IPS DF 4.7 (cell line): Measurements from ENCODE around the gene SPTBN1.
"Not testable (repeated sequence)": the region's sequence is repeated elsewhere in the genome, so short reads cannot be mapped to it uniquely, and the experiment has no call there.

Source experiments
- DNase-seq: peaks from one replicate; pipeline ENCODE4 v3.0.0-alpha.2; 2013; ENCODE audit warnings: low spot score; ENCODE audit errors: extremely low read depth

SPTBN1 gene

DNA sequence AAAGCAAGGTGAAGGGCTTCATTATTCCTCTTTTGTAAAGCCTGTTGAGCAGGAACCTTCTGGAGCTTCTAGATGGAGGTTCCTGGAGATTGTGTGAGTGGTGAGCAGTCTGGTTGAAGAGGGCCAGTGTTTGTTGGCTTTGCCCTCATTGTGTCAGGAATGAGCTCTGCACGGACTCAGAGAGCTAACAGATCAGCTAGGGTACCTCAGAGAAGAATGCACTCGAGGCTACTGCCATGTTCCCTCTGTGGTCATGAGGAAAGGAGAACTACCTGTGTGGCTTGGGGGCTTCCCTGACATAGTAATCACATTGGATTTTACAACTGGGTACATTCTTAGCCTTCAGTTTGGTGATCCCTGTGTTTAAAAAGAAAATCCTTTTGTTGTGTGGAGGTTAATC, 46.6 kb downstream of the SPTBN1 start:
- no peak for DNase-seq

DNA sequence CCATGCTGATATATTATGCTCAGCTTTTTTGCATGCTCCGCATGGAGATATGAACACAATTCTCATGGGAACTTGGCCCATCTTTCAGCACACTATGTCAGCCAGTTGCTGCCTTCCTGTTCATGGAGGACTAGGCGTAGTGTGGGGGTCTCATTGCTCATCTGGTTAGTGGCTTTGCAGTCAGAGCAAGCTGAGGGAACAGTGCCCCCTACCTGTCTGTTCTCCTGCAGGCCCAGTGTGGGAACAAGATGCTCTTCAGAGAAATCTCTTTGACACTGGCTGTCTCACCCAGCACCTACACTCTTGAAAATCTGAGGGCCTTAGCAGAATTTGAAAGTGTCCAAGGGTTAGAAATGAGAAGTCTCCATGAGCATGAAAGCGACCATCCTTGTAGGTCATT, 47.1 kb downstream of the SPTBN1 start:
- DNase-seq = peak; percentile 62

DNA sequence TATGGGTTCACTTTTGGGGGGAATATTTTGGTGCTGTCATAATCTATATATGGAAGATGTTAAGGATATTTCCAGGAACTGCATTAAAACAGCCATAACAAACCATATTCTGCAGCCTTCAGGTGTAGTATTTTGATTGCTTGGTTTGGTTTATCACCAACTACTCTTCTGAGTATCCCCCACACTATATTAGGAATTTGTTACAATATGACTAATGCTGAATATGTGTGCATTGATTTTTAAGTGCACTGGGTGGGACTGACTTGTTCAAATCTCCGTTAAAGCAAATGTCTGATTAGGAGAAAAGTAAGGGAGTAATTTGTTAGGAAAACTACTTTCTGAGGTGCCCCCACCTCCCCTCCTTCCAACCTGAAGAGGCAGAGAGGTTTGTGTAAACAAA, 47.7 kb downstream of the SPTBN1 start:
- DNase-seq = no peak

DNA sequence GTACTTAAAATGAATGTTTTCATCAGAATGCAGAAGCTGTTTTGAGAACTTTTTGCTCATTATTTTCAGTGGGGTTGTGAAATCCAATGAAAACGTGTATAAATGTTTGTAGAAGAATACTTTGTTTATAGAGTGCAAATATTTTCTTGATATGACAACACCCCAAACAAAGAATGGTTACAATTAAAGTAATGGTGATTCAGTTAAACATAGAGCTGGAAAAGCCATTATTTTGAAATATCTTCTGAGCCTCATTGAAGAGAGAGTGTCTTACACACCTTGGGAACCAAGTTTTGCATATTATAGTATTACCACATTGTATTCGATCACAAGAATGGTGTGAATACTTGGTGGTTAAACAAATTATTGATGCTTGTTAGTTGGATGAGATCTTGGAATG, 48.7 kb downstream of the SPTBN1 start:
- DNase-seq = no peak

DNA sequence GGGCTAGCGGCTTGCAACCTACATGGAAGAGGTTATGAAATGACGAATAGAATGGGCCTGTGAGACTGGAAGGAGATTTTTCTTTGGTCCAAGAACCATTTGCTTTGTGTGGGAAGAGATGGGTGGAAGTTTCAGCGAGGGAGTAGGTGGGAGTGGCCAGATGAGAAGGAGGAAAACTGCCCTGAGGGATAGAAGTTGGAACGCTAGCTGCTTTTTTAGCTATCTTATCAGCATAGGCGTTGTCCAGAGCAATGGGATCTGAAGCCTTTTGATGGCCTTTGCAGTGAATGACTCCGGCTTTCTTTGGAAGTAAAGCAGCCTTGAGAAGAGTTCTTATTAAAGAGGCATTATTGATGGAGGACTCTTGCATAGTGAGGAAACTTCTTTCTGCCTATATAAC, 52.4 kb downstream of the SPTBN1 start:
- DNase-seq = no peak

DNA sequence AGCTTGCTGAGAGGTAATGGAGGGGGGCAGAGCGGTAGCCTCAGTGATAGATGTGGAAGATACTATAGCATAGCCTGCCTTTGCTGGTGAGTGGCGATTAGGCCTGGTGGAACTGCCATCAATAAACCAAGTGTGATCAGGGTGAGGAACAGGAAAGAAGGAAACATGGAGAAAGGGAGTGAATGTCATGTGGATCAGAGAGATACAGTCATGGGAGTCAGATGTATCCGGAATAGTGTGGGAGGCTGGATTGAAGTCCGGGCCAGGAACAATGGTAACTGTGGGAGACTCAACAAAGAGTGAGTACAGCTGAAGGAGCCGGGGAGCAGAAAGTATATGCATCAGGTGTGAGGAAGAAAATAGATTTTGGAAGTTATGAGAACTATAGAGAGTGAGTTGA, 52.9 kb downstream of the SPTBN1 start:
- not testable (repeated sequence) for DNase-seq

DNA sequence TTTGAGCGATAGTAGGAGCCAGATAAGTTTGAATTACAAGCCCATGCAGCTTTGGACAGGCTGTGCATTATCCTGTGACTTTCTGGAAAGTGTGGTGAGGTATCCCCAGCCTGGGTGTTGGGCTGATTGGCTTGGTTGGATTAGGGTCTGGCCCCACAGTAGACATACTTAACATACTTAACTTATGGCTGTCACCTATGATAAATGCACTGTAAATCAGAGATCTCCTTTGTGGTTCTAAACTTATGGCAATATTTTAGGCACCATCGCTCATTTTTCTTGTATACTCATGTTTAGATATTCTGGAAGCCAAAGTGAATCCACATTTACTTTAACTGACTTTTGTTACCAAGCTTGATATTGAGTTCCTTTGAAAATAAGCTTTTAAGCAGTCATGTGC, 54.8 kb downstream of the SPTBN1 start:
- no peak for DNase-seq

DNA sequence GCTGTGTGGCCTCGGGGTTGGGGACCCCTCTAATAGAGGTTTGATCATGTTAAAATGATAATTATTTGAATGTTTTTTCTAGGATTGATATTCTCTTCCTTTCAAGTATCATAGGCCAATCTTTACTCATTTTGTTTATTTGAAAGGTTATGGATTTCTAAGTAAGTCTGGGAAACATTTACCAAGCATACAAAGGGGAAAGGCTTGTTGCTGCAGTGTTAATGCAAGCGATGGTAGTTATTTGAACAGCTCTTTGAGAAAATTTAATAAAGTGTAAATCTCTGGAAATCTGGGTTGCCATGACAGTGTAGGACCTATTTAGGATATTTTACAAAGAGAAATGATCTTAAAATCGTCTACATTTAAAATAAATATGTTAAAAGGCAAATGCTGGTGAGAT, 56.1 kb downstream of the SPTBN1 start:
- no peak for DNase-seq

DNA sequence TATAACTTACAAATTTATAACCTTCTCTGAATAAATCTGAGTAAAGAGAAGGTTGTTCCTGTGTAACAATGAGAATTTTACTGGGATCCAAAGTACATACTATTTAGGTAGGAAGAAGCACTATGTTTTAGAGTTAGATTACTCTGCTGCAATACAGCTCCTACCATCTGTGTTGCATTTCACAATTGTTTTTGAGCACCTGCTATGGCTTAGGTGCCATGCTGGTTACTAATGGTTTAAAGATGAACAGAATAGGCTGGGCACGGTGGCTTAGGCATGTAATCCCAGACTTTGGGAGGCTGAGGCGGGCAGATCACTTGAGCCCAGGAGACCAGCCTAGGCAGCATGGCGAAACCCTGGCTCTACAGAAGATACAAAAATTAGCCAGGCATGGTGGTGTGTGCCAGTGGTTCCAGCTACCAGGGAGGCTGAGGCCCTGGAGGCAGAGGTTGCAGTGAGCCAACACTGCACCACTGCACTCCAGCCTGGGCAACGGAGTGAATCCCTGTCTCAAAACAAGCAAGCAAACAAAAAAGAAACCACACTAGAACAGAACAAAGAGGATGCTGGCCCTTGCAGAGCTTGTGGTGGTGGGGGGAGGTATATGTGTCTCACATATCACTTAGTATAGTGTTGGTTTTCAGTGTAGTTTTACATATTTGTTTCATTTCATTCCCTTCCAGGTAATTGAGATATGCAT, 56.7 kb downstream of the SPTBN1 start:
- no peak for DNase-seq

DNA sequence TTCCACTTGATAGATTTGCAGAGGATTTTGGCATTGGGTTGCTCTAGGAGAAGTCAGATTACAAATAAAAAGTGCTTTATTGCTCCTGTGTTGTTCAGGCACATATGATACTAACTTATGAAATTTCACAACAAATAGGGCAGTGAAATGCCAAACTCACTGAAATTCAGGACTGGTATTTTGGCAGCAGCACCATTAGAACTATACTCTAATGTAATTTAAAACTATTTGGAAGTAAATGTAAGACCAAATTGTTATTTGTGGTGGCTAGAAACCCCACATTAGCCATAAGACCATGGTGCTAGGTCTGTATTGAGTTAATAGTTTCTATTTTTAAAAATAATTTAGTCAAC, 57.2 kb downstream of the SPTBN1 start:
- no peak for DNase-seq

DNA sequence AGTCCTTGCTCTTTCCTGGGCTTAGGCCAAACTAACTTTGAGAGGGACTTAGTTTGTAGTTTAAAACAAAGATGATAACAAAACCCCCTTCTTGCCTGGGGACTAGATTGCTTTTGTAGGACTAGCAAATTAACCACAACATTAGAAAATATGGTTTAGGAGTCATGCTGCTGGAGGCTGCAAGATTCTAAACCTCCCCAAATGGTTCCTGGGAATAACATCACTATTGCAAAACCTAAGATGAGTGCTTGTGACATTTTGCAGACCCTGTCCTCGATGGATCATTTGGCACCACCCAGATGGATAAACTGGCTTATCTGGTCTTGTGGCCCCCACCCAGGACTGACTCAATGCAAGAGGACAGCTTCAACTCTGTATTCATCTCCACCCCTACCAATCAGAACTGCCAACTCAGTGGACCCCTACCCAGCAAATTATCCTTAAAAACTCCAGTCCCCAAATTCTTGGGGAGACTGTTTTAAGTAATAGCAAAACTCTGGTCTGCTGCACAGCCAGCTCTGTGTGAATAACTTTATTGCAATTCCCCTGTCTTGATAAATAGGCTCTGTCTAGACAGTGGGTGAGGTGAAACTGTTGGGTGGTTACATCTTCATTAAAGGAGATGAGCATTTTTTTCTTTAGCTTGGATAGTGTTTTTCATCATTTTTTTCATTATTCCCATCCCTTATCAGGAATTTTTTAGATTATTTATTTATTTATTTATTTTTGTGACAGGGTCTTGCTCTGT, 58.9 kb downstream of the SPTBN1 start:
- DNase-seq = no peak

DNA sequence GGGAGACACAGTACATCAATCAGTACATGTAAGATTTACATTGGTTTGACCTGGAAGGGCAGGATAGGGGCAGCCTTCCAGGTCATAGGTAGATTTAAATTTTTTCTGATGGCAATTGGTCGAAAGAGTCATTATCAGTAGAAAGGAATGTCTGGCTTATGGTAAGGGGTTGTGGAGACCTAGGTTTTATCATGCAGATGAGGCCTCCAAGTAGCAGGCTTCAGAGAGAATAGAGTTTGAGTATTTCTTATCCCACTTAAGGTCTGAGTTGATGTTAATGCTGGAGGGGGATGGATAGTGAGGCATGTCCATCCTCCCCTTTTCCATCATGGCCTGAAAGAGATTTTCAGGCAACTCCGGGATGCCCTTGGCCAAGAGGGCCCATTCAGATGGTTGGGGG, 60.7 kb downstream of the SPTBN1 start:
- no peak for DNase-seq

DNA sequence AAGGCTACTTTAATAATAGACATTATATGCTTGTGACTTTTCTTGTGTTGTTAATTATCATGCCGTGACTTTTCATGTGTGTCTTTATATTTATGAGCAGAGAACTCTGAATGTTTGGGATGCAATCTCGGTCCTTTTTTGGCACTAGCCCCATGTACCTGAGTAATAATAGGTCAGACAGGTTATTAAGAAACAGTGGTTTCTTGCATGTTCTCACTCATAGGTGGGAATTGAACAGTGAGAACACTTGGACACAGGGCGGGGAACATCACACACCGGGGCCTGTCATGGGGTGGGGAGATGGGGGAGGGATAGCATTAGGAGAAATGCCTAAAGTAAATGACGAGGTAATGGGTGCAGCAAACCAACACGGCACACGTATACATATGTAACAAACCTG, 61.9 kb downstream of the SPTBN1 start:
- not testable (repeated sequence) for DNase-seq

DNA sequence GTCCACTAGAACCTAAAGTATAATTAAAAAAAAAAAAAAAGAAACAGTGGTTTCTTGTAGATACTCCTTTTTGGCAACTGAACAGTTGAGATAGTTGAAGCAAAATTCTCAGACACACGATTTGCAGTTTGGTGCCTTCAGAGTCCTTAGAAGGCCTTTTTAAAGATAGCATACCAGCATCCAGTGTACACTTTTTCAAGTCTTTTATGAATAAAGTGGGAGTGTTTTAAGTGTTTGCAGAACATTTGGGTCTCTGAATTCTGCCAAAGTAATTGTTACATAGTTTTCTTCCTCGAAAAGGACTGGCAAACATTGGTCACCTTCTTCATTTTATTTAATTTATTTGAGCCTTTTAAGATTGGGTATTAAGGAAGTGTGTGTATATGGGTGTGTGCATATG, 62.3 kb downstream of the SPTBN1 start:
- no peak for DNase-seq

DNA sequence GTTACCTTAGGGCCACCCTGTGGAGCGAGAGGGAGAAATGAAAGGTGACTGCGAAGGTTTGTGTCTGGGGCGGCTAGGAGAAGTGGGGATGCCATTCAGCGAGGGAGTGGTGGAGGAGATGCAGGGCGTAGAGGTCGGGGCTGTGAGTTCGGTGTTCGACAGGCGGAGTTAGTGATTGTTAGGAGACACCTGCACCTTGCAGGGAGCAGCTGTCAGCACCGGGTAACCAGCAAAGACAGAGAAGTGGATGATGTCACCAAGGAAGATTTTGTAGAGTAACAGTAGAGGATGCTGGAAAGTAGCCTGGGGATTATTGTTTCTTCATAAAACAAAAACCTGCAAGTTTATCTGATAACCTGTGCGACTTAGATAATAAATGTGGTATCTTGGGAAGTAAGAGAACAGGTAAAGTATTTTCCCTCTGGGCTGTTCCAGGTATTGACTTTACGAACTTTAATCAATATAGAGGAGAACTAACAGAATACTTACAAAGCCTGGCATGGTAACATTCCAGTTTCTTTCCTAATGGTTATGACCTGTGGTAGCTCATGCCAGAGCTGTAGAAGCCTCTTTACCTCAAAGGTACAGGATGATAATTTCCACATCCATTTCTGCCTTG, 63.8 kb downstream of the SPTBN1 start:
- DNase-seq = no peak

DNA sequence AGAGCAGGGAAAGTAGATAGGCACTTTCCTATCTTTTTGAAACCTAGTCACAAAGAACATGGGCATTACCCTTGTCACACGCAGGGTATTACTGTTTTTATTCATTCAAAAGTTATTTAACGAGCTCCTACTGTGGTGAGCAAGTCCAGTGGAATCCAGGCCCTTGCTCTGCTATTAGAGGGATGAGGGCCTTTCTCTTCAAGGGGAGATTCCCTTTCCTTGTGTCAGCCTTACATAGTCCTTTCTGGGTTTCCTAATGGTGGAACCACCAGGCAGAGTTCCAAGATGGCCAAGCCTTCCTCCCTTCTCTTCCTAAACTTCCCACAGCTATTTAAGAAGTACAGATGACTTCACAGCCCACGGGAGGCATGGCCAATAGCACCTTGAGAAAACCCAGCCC, 64.6 kb downstream of the SPTBN1 start:
- DNase-seq = no peak

DNA sequence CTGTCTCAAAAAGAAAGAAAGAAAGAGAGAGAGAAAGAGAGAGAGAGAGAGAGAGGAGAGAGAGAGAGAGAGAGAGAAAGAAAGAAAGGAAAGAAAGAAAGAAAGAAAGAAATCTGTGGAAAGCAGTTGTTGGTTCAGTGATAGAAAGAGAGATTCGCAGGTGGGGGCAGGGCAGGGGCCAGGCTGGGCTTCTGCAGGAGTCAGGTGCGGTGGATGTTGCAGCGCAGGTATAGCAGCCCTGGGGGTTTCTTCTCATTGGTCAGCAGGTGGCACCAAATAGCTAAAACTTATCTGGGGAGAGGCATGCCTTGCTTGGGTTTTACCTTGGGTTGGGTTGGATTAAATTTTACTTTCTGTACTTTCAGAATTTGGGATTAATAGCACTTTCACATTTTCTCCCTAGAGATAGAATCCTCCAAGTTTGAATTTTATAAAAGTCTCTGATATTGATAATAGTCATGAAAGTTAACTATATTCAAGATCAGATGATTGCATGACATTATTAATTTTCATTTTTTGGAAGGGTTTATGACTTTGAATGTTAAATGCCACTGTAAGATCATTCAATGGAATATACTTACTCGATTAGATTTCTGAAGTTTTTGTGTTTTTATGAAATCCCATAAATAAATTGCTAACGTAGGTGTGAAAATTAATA, 66.6 kb downstream of the SPTBN1 start:
- DNase-seq = peak; percentile 46

DNA sequence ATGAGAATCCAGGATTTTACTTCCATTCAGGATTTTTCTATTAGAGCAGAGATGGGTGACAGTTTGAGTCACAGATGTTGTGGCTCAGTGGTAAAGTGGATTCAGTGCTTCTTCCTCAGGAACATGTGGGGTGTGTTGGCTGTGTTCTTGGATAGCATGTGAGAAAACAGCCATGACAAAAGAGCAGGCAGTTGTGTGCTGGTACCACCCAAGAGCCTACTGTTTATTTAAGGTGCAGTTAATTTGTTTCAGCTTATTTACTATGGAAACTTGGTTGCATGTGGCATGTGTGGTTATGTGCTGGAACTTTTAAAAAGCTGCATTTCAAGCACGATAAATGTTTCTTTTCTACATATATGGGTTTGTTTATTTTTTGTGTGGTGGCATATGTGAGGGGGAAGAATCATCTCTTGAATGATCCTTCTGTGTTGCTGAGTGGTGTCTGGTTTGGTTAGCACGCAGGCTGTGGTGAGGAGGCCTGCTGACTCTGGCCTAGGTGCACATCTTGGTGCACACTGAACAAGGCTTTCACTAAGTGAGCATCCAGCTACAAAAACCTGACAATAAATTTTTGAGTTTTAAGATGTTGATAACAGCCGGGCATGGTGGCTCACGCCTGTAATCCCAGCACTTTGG, 67.3 kb downstream of the SPTBN1 start:
- no peak for DNase-seq

DNA sequence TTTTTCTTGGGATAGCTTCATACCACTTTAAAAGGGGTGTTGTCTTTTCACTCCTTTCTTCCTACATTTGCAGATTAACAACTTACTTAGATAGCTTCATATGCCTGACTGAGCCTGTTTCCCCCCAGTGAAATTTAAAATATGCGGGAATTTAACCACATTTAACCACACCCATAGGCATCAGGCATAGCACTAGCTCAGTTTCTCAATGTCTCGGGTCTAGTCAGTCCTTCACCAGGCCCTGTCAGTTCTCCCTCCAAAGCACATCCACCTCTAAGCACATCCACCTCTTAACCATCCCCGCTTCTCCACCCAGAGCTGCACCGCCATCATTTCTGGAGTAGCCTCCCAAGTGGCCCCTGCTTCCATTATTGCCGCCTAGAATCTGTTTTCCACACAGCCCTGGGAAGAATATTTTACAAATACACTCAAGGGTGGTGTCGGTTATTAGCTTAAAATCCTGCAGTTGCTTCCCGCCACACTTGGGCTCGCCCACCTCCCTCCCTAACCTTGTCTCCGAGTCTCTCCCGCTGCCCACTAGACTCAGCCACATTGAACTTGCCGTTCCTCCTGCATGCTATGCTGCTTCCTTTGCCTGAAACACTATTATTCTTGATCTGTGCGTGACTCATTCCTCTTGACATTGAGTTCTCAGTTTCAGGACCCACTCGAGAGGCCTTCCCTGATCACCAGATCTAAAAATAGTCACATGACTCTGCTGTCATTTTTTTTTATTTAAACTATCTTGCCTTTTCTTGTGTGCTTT, 68.3 kb downstream of the SPTBN1 start:
- DNase-seq = no peak

DNA sequence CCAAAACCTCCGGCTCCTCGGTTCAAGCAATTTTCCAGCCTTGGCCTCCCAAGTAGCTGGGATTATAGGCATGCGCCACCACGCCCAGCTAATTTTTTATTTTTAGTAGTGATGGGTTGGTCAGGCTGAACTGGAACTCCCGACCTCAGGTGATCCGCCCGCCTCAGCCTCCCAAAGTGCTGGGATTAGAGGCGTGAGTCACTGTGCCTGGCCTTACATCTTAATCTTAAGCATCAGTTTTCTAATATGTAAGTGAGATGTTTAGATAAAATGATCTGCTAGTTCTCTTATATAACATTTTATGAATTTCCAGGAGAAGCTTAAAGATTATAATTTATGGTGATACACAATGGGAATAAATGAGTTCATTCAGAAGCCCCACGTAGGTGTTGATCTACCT, 69.2 kb downstream of the SPTBN1 start:
- DNase-seq = no peak

DNA sequence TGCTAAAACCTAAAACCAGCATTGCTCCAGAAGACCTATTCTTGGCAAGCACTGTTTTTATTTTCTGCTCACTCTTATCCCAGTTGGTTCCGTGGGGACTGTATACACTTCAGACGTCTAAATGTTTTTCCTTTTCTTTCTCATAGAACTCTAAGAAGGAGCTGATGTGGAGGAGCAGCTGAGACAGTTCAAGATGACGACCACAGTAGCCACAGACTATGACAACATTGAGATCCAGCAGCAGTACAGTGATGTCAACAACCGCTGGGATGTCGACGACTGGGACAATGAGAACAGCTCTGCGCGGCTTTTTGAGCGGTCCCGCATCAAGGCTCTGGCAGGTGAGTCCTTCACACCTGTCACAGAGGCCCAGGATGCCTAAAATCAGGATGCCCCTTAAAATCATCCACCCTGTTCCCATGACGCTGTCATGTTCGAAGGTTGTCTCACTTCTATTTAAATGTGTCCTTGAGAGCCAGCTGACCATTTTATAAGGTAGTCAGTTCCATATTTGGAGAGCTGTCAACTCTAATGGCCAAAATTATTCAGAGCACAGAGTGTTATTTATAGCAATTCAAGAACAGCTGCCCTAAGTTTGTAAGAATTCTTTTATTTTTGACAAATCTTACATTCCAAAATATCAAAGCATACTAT, 70.2 kb downstream of the SPTBN1 start:
- DNase-seq = no peak
